Uterus (tissue), 4 donors: ENCODE data around the gene QDPR. TPM values are rescaled to one million over a fixed set of nuclear protein-coding genes. Genes with fewer than 3 reads are reported as not detected.

Source experiments
- DNase-seq, 2 donors: peaks; one replicate each; pipeline ENCODE4 v3.0.0-alpha.2; 2019 to 2020
- H3K27ac ChIP-seq, 2 donors: fragments of 200-600 bp; sonication (generic); 1 replicate in 1 of 2; 2 replicates in 1 of 2; pipeline ENCODE4 v1.5.1; 2016 to 2018
- H3K27me3 ChIP-seq, 2 donors: fragments of 200-600 bp; sonication (generic); one replicate each; pipeline ENCODE4 v1.5.1; 2018 to 2019; ENCODE audit warnings: control low read depth in 1 of 2
- H3K36me3 ChIP-seq, 2 donors: fragments of 200-600 bp; sonication (generic); one replicate each; pipeline ENCODE4 v1.5.1; 2019; ENCODE audit warnings: control low read depth in 1 of 2
- H3K4me1 ChIP-seq, 2 donors: fragments of 200-600 bp; sonication (generic); one replicate each; pipeline ENCODE4 v1.5.1; 2018 to 2019; ENCODE audit warnings: control low read depth in 1 of 2
- H3K4me3 ChIP-seq, 2 donors: fragments of 200-600 bp; sonication (generic); 1 replicate in 1 of 2; 2 replicates in 1 of 2; pipeline ENCODE4 v1.5.1; 2018 to 2019; ENCODE audit warnings: mild to moderate bottlenecking in 1 of 2
- H3K9me3 ChIP-seq, 2 donors: fragments of 200-600 bp; sonication (generic); one replicate each; pipeline ENCODE4 v1.5.1; 2019; ENCODE audit warnings: control low read depth in 1 of 2
- POLR2A ChIP-seq, 2 donors: fragments of 450-650 bp; IDR thresholded peaks; one replicate each; pipeline ENCODE4 v1.6.1; 2016; ENCODE audit warnings: antibody characterized with exemption in 2 of 2, mild to moderate bottlenecking in 1 of 2, moderate library complexity in 1 of 2
- intact Hi-C: fragments of 100-400 bp; cut with DNase I; formaldehyde crosslinking; loops from one replicate; pipeline ENCODE4 v1.15.1; 2023; ENCODE audit warnings: low total_unique reads
- total RNA-seq, 4 donors: library from RNA; depleted of rRNA in 3 of 4; stranded (reverse); fragments of >200 nt in 3 of 4; gene quantifications; one replicate each; pipeline versions ENCODE4 v1.1.0 to v1.2.4, GENCODE V29; 2014 to 2023
- TF ChIP-seq, protein P1 (sequence below), 4 experiments: fragments of 200-600 bp in 2 of 4; fragments of 450-650 bp in 2 of 4; sonication (generic) in 2 of 4; IDR thresholded peaks; one replicate each; pipeline ENCODE4 v1.5.1; 2016 to 2019; ENCODE audit warnings: antibody characterized with exemption in 4 of 4, mild to moderate bottlenecking in 2 of 4, moderate library complexity in 1 of 4
- donor health status: DM: yes; HTN: yes; CAD: no.

QDPR gene
- total RNA-seq, 4 donors from 2014 or later = 2.3 to 48.5 (median 16.5) TPM

DNA sequence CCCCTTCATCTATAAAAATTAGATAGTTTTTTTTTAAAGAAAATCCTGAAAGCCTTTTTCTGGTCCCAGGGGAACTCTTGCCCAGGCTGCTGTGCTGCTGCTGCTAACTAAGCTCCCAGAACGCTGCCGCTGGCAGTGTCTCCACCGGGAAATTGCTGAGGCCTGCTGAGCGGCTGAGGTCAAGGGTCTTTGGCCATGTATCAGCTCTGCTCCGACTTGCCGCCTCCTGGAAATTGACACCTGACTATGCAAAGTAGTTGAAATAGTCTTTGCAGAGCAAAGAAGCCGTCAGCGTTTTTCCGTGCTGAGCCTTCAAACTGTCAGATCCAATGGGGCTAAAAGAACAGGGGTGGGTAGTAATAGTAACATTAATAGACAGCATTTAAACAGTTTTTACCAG is 839 bp downstream of the QDPR start:
- Histone ChIP-seq H3K4me3 (peak overlapping the region; percentile 65 to 89), H3K9me3 (no peaks in the 10 kb centered on the region), H3K36me3 (no peaks in the 10 kb centered on the region), H3K27ac (peak overlapping the region; percentile 46 to 79), H3K27me3 (no peaks in the 10 kb centered on the region), H3K4me1 (peaks cover 3 to 8% of the 10 kb centered on the region in 2 donors)
- intact Hi-C loops = no loop called here
- TF ChIP-seq POLR2A (IDR thresholded peaks at IDR 0.05) = no peak
- peak in 1 of 2 donors; percentile 30 for DNase-seq

DNA sequence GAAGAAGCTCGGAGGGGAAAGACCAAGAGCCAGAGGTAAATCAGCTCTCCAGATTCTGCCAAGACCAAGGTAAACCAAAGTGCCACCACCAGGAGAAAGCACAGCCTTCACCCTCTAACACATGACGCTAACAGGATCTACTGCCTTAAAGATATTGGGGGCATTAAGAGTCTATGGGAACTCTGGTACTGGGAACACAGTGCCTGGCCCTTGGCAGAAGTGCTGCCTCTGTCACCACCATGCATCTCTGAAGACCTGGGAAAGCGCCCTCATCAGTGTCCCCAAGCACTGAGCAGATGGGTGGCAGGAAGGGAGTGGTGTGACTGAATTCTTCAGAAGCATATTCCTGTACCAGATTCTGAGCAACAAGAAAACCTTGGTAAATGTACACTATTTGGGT is 1.3 kb downstream of the QDPR start:
- H3K4me3 ChIP-seq = peak overlapping the region; percentile 65 to 89
- no peak for TF ChIP-seq POLR2A (IDR thresholded peaks at IDR 0.05)
- TF ChIP-seq, protein P1, sequence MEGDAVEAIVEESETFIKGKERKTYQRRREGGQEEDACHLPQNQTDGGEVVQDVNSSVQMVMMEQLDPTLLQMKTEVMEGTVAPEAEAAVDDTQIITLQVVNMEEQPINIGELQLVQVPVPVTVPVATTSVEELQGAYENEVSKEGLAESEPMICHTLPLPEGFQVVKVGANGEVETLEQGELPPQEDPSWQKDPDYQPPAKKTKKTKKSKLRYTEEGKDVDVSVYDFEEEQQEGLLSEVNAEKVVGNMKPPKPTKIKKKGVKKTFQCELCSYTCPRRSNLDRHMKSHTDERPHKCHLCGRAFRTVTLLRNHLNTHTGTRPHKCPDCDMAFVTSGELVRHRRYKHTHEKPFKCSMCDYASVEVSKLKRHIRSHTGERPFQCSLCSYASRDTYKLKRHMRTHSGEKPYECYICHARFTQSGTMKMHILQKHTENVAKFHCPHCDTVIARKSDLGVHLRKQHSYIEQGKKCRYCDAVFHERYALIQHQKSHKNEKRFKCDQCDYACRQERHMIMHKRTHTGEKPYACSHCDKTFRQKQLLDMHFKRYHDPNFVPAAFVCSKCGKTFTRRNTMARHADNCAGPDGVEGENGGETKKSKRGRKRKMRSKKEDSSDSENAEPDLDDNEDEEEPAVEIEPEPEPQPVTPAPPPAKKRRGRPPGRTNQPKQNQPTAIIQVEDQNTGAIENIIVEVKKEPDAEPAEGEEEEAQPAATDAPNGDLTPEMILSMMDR (IDR thresholded peaks at IDR 0.05) = no peak
- intact Hi-C loops = no loop called here
- no peaks in the 10 kb centered on the region for H3K27me3 ChIP-seq
- no peak for DNase-seq
- H3K9me3 ChIP-seq = no peaks in the 10 kb centered on the region
- H3K4me1 ChIP-seq = peaks cover 3 to 8% of the 10 kb centered on the region in 2 donors
- peak overlapping the region; percentile 46 to 79 for H3K27ac ChIP-seq
- H3K36me3 ChIP-seq = no peaks in the 10 kb centered on the region

DNA sequence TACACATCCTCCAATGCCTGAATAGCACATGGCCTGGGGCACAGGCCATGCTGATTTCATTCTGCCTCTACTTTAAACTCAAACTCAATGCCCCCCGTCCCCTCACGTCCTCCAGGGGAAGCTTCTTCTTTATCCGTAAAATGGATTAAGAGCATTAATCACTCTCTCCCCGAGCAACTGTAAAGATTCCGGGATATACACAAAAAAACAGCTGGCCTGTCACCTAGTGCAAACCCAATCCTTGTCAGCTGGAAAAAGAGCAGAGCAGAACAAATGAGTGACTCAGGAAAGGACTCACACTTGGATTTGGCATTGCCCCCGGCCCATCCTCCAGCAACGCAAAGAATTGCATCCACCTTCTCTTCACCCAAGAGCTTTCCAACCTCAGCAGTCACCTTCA is 7.8 kb downstream of the QDPR start:
- Histone ChIP-seq H3K27ac (no peak overlapping the region), H3K27me3 (no peaks in the 10 kb centered on the region), H3K4me3 (no peak overlapping the region), H3K4me1 (no peaks in the 10 kb centered on the region), H3K36me3 (no peaks in the 10 kb centered on the region), H3K9me3 (no peaks in the 10 kb centered on the region)
- TF ChIP-seq, protein P1 (IDR thresholded peaks at IDR 0.05) = no peak
- TF ChIP-seq POLR2A (IDR thresholded peaks at IDR 0.05) = no peak
- intact Hi-C loops = no loop called here
- no peak for DNase-seq

DNA sequence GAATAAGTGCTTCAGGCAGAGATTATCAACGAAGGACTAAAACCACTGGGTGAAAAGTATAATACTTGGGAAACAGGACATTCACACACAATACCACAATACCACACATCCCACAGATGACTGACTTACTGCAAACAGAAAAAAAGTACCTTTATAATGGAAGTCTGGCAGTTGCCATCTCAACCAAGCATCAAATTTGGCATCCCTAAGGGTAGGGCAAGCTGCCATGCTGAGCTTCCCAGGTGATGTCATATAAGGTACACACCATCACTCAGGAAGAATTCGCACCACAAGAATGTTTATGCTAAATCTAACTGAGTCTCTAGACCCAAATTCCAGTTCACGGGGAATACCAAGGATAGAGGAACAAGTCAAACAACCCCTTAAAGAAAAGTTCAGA is 9.1 kb downstream of the QDPR start:
- Histone ChIP-seq H3K4me1 (no peaks in the 10 kb centered on the region), H3K9me3 (no peaks in the 10 kb centered on the region), H3K27me3 (no peaks in the 10 kb centered on the region), H3K4me3 (no peak overlapping the region), H3K36me3 (no peaks in the 10 kb centered on the region), H3K27ac (no peak overlapping the region)
- intact Hi-C loops = no loop called here
- no peak for DNase-seq
- TF ChIP-seq, protein P1 (IDR thresholded peaks at IDR 0.05) = no peak
- TF ChIP-seq POLR2A (IDR thresholded peaks at IDR 0.05) = no peak

DNA sequence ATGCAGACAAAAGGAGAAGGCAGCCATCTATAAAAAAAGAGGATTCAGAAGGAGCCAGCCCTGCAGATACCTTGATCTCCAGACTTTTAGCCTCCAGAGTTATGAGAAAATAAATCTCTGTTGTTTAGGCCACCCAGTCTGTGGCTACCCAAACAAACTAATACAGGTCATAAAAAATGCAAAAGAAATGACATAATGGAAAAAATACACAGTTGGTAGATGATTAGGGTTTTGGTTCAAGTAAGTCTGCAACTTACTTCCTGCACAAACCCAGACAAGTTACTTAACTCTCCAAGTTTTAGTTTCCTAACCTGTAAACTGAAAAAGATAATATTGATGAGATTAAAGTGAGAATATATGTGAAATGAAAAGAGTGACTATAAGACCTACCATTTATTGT is 11.3 kb downstream of the QDPR start:
- Histone ChIP-seq H3K4me3 (no peak overlapping the region), H3K9me3 (no peaks in the 10 kb centered on the region), H3K4me1 (no peaks in the 10 kb centered on the region), H3K36me3 (no peaks in the 10 kb centered on the region), H3K27ac (no peak overlapping the region), H3K27me3 (no peaks in the 10 kb centered on the region)
- intact Hi-C loops = no loop called here
- TF ChIP-seq POLR2A (IDR thresholded peaks at IDR 0.05) = no peak
- DNase-seq = no peak

DNA sequence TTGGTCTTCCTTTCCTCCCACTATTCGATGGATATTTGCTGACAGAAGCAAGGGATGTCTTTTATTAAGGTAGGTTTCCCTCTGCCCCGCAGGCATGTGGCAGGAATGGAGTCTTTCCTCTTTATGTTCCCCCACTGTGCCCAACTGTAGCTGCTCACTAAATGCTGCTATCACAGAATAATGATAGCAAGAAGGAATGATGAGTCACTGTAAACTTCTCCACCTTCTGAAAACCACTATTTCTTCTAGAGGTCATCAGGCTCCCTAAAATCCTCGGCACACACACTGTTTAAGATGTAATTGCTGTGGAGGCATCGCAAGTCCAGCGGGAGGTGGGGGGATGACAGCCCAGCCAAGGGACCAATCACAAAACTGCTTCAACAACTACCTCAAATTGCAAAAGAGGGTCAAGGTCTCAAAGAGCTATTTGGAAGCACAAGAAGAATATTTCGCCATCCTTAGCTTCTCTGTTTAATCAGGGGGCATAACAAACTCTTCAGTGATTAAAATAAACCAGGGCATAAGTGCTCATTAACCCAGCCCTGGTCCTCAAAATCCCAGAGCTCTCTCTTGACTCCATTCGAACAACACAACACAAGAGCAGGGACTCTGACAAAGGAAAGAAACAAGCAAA is 13.9 kb downstream of the QDPR start:
- intact Hi-C loops = no loop called here
- H3K27me3 ChIP-seq = no peaks in the 10 kb centered on the region
- no peak for TF ChIP-seq POLR2A (IDR thresholded peaks at IDR 0.05)
- TF ChIP-seq, protein P1 (IDR thresholded peaks at IDR 0.05) = no peak
- H3K36me3 ChIP-seq = no peaks in the 10 kb centered on the region
- H3K4me3 ChIP-seq = no peak overlapping the region
- no peaks in the 10 kb centered on the region for H3K4me1 ChIP-seq
- no peak overlapping the region for H3K27ac ChIP-seq
- DNase-seq = no peak
- H3K9me3 ChIP-seq = no peaks in the 10 kb centered on the region
